RWPE2 (cell line): ENCODE measurements around the gene GFAP.

ENCODE experiments used
- ATAC-seq: fragments of 200-7000 bp; cut with Tn5 transposase; 3 replicates; pipeline ENCODE4 v1.9.1; 2021; ENCODE audit warnings: low read depth
- DNase-seq: peaks from one replicate; pipeline ENCODE4 v3.0.0-alpha.2; 2020; ENCODE audit warnings: low spot score
- H3K27ac ChIP-seq: fragments of 450-650 bp; 2 replicates; pipeline ENCODE4 v1.5.1; 2017; ENCODE audit warnings: mild to moderate bottlenecking; ENCODE audit not compliant: poor library complexity, severe bottlenecking
- H3K27me3 ChIP-seq: fragments of 250-450 bp; sonication (Bioruptor Pico); 2 replicates; pipeline ENCODE4 v1.5.1; 2021; ENCODE audit warnings: mild to moderate bottlenecking, moderate library complexity; ENCODE audit not compliant: insufficient read depth, poor library complexity, severe bottlenecking
- H3K36me3 ChIP-seq: fragments of 250-450 bp; sonication (Bioruptor Pico); 2 replicates; pipeline ENCODE4 v1.5.1; 2020; ENCODE audit warnings: low read depth, mild to moderate bottlenecking, moderate library complexity
- H3K4me1 ChIP-seq: fragments of 250-450 bp; sonication (Bioruptor Pico); 2 replicates; pipeline ENCODE4 v1.5.1; 2021; ENCODE audit warnings: mild to moderate bottlenecking, moderate library complexity; ENCODE audit not compliant: insufficient read depth, poor library complexity, severe bottlenecking
- H3K4me3 ChIP-seq: fragments of 250-450 bp; sonication (Bioruptor Pico); 2 replicates; pipeline ENCODE4 v1.5.1; 2021; ENCODE audit warnings: mild to moderate bottlenecking, moderate library complexity; ENCODE audit not compliant: severe bottlenecking
- H3K9me3 ChIP-seq: fragments of 250-450 bp; sonication (Bioruptor Pico); 2 replicates; pipeline ENCODE4 v1.5.1; 2021; ENCODE audit warnings: mild to moderate bottlenecking, moderate library complexity; ENCODE audit not compliant: severe bottlenecking
- CTCF ChIP-seq: fragments of 450-650 bp; IDR thresholded peaks from one replicate; pipeline ENCODE4 v1.5.1; 2017; ENCODE audit warnings: mild to moderate bottlenecking, moderate library complexity; ENCODE audit not compliant: poor library complexity, severe bottlenecking

The GFAP gene

GRCh38 chr17:44940317-44940716, 25.0 kb upstream of the GFAP start:
- DNase-seq: peak; percentile 48
- no peak for TF ChIP-seq CTCF
- H3K4me1 ChIP-seq: peaks cover 41% of the 10 kb centered on the region

GRCh38 chr17:44935116-44935515, 19.8 kb upstream of the GFAP start:
- TF ChIP-seq CTCF: no peak
- Histone ChIP-seq H3K4me1 (peaks cover 9% of the 10 kb centered on the region), H3K27me3 (no peaks in the 10 kb centered on the region), H3K27ac (no peak overlapping the region), H3K36me3 (peaks cover 96% of the 10 kb centered on the region), H3K9me3 (no peaks in the 10 kb centered on the region), H3K4me3 (no peak overlapping the region)
- DNase-seq: peak; percentile 72
- no peak for ATAC-seq

More at GRCh38 chr17:44940317-44940716, 25.0 kb upstream of the GFAP start:
- Histone ChIP-seq H3K9me3 (no peaks in the 10 kb centered on the region), H3K27me3 (no peaks in the 10 kb centered on the region), H3K27ac (peak overlapping the region; percentile 84), H3K36me3 (peaks cover 77% of the 10 kb centered on the region), H3K4me3 (no peak overlapping the region)
- peak; percentile 89 for ATAC-seq

- Histone ChIP-seq H3K4me1 (peaks cover 5% of the 10 kb centered on the region), H3K27ac (no peak overlapping the region), H3K9me3 (no peaks in the 10 kb centered on the region), H3K4me3 (no peak overlapping the region), H3K27me3 (no peaks in the 10 kb centered on the region), H3K36me3 (peaks cover 97% of the 10 kb centered on the region)
- TF ChIP-seq CTCF: no peak
- peak; percentile 41 for DNase-seq
- ATAC-seq: no peak
Observed at GRCh38 chr17:44934745-44935105, 19.4 kb upstream of the GFAP start.

GRCh38 chr17:44933824-44934744, 18.8 kb upstream of the GFAP start:
- no peak overlapping the region for H3K27ac ChIP-seq
- no peak overlapping the region for H3K4me3 ChIP-seq
- peaks cover 97% of the 10 kb centered on the region for H3K36me3 ChIP-seq
- TF ChIP-seq CTCF: no peak
- DNase-seq: peak; percentile 54
- H3K4me1 ChIP-seq: peaks cover 4% of the 10 kb centered on the region
- no peak for ATAC-seq
- no peaks in the 10 kb centered on the region for H3K27me3 ChIP-seq
- H3K9me3 ChIP-seq: no peaks in the 10 kb centered on the region

DNA sequence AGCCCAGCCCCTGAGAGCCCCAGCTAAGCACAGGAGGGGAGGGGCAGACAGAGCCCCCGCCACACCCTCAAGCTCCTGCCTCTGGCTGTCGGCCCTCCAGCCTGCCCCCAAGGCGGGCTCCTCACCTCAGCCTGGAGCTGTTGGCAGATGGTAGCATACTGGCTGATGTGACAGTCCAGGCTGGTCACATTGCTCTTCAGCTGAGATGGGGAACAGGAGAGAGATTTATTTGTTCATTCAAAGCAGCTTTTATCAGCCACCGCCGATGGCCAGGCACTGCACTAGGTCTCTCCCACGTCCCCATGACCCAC, 17.4 kb upstream of the GFAP start:
- TF ChIP-seq CTCF: no peak
- Histone ChIP-seq H3K4me3 (no peak overlapping the region), H3K9me3 (no peaks in the 10 kb centered on the region), H3K36me3 (peaks cover 97% of the 10 kb centered on the region), H3K27me3 (no peaks in the 10 kb centered on the region), H3K4me1 (peaks cover 4% of the 10 kb centered on the region), H3K27ac (no peak overlapping the region)
- ATAC-seq: no peak
- peak; percentile 41 for DNase-seq
